Loucy (cell line): ENCODE results near the gene CALN1.

Experiments
- CTCF ChIP-seq: fragments of 200-600 bp; sonication (generic); conservative IDR thresholded peaks from 2 replicates; pipeline ENCODE4 v1.5.1; 2014; ENCODE audit warnings: mild to moderate bottlenecking, antibody characterized with exemption, low read length
- EZH2phosphoT487 ChIP-seq: fragments of 200-600 bp; IDR thresholded peaks from 2 replicates; pipeline ENCODE4 v1.6.1; 2018; ENCODE audit warnings: antibody characterized with exemption, mild to moderate bottlenecking, moderate library complexity, borderline replicate concordance

- TF ChIP-seq CTCF (no peak), EZH2phosphoT487 (no peak)
These were observed 392.7 kb downstream of the CALN1 start for GRCh38 chr7:72019436-72019835.
